HG02763 (cell line): ENCODE measurements around the gene GGA3.
"Not testable (repeated sequence)": the region's sequence is repeated elsewhere in the genome, so short reads cannot be mapped to it uniquely, and the experiment has no call there.

Experiments used
- ATAC-seq: cut with Tn5 transposase; IDR thresholded peaks from one replicate; pipeline ENCODE4 v1.9.1; 2021; ENCODE audit warnings: mild to moderate bottlenecking, moderate library complexity; ENCODE audit not compliant: unreplicated experiment

Gene GGA3

DNA sequence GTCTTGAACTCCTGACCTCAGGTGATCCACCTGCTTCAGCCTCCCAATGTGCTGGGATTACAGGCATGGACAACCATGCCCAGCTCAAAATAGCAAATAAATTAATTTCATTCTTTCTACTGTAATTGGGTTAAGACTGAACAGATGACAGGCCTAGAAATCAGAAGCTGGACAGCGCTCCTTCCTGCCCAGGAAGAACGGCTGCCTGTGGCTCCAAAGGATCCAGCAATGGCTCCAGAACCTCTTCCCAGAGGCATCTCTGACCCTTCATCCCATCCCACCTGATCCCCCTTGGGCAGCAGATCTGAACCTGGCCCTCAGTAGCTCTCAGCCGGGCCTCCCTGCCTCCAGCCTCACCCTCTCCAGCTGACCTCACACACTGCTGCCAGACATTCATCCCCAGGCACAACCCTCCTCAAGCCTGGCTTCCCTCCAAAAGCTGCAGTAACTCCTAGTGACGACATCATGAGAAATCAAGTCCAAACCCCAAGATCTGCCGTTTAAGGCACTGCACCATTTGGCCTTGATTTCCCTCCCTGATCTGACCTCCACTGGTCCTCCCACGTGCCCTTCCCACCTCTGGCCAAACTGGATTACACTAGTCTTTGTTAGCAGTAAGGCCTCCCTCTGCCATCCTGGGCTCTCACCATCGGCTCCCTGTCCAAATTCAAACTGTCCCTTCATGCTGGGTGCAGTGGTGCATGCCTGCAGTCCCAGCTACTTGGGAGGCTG is 12.7 kb upstream of the GGA3 start:
- ATAC-seq = no peak

DNA sequence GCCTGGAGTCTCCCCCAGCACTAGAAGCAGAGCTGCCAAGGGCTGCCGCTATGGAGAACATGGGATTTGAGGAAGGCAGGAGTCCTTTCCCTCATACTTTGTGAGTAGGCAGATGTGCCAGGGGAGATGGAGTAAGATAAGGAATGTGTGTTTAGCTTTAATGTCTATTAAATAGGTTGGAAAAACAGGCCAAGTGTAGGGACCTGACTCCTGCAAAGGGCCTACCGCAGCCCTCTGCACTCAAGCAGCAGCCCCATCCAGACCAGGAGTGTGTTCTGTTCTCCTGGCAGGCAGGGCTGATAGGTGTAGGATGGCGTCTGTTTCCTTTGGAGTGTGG is 11.4 kb upstream of the GGA3 start:
- no peak for ATAC-seq

DNA sequence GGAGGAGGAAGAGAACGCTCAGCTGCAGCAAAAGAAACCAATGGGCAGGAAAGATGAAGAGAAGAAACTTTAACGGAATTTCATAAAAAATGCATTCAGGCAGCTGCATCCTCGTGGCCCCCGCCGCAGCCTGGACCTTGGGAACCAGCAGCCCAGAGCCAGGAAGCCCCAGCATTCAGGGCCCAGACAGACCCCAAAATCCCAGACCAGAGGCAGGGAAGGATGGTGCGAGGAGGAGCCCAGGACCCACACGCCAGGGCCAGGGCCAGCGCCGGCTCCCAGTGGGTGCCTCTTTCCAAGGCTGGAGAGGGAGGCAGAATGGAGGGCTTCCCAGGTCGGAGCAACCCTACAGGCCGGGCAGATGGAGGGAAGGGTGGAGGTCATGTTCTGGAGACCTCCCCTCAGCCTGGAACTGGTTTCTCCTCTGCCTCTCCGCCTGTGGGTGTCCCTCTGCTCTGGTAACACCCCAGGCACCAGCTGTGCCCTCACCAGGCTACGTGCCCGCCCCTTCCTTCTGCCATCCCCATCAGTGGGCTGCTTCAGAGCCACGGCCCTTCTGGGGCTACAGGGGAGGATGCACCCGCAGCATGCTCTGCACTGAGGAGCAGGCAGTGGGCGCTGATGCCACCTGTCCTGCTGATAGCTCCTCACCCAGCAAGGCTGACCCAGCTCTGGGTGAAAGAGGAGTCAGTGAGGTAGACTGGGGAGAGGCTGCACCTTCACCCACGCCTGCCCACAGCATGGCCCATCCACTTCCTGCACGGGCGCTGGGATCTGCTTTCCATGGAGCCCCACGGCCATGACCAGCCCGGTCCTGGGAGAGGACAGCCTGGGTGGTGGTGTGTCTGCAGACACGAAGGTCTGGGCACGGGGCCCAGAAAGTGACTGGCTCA is 10.8 kb upstream of the GGA3 start:
- ATAC-seq = no peak

DNA sequence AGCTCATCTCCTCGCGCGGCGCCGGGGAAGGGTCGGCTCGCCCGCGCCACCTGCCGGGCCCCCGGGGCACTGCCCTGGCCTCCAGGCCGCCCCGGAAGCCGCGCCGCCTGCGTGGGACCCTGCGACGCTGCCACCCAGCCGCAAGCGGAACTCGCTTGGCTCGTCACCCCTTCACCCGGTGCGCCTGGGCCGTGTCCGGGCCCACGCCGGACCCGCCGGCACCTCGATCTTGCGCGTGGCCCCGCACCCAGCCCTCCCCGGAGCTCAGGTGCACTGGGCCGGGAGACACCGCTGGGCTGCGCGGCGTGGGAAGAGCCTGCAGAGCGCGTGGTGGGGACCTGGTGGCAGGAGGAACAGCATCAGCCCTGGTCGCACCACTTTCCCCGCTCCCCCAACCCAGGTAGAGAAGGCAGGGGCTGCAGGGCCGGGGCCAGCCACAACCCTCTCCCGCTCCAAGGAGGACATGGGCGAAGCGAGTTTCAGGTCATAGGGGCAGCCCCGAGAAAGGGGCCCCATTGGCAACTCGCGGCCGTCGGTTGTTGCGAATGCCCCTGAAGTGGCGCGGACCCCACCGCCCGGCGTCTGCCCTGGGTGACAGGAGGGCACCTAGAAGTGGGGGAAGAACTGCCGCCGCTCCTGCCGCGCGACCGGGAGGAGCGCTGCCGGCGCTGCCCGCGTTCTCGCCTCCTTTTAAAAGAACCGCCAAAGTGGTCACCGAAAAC is 10.0 kb upstream of the GGA3 start:
- ATAC-seq = peak; percentile 74

DNA sequence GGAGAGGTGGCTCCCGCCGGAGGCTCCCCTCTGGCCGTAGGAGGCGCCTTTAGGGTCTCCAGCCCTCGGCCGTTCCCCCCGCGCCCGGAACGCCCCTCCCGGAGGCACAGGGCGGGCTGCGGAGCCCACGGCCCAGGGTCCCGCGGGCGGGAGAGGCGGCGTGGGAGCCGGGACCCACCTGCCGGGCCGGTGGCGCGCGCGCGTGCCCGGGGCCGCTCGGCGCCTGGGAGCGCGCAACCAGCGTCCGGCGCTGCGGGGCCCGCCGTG is 9.5 kb upstream of the GGA3 start, which contains the start of gene MIF4GD:
Gene MIF4GD (minus strand): TSS at position 266 of the 267 bp plus-strand sequence. CDS start 1,036 bp downstream, outside the sequence.
- peak; percentile 29 for ATAC-seq

DNA sequence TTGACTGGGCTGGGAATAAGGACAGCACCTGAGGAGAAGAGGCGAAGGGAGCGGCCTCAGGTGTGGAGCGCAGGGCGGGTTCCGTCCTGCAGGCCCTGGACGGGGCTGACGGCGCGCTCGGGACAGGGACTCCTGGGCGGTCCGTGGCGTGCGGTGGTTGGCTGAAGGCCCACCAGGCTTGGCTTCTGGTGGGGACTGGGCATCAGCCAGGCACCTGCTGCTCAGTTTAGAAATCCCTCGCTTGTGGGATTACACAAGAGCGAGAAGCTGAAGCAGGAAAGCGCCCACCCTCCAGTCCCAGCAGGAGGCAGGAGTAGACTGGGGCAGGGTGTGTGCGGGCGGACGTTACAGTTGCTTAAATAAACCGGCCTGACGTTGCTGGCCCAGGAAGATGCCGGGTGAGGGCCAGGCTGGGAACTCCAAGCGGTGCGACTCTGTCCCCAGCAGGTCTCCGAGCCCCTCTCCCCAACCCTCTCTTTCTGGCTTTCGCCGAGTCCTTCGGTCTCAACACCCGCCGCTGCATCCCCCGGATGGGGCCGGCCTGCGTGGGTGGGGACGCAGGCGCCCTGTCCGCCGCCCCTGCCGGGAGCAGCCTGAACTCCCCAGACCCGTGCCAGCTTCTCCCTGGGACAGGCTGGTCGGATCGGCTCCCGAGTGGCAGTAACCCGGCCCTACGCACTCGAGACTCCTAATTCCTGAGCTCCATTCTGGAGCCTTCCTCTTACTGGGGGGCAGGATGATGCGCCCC is 9.0 kb upstream of the GGA3 start:
- ATAC-seq = peak; percentile 32

DNA sequence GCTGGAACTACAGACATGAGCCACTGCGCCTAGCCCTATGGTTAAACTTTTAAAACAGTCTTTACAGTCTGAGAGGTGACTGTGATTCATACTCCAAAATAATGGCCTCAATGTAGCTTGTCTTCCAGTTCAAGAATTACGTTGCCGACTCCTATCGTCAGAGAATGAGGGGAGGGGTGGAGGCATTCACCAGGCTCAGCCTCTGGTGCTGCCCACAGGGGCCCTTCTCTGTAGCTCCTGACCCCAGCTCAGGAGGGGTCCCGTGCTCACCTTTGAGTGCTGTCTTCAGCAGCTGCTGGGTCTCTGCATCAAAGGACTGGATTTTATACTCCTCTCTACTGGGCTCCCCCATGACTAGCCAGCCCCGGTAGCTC is 8.4 kb upstream of the GGA3 start:
- ATAC-seq = no peak

DNA sequence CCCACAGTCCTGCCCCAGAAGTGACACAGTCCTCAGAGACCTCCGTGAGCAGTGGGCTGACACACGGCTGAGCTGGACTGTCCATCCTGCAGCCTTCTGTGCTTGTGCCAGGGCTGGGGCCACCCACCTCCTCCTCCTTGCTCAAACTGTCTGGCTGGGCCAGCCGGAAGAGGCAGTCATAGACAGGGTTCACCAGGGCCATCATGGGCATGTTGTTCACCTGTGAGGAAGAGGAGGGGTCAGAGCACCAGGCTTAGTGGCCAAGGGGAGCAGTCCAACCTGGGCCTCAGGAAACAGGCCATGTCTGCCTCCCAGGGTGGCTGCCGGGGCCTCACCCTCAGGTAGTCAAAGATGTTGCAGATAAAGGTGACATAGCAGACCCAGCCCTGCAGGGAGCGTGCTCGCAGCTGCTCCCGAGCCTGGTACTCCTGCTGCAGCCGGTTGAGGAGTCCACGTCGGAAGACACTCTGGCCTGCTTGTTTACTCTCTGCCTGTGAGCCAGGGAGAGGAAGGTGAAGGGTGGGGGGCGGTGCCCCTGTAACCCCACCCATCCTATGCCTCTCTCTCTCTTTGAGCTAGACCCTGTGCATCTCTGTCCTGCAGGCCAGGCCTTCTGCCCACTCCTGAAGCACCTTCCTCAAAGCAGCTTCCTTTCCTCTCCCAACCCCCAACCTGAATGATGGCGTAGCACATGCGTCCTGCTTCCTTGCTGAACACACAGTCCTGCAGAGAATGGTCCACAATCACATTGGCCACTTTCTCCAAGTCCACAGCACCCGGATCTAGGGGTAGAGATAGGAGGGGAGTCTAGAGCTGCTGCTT is 6.2 kb upstream of the GGA3 start:
- no peak for ATAC-seq

DNA sequence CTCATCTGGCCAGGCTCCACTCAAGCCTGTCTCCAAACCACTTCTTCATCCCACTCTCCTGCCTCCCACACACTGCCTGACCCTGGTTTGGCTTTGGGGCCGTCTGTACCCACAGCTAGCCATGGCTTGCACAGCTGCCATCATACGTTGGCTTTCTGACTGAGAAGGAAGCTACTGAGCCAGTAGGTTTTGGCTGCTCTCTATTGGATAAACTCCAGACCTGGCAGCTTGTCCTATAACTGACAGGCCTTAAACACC is 5.7 kb upstream of the GGA3 start:
- no peak for ATAC-seq

DNA sequence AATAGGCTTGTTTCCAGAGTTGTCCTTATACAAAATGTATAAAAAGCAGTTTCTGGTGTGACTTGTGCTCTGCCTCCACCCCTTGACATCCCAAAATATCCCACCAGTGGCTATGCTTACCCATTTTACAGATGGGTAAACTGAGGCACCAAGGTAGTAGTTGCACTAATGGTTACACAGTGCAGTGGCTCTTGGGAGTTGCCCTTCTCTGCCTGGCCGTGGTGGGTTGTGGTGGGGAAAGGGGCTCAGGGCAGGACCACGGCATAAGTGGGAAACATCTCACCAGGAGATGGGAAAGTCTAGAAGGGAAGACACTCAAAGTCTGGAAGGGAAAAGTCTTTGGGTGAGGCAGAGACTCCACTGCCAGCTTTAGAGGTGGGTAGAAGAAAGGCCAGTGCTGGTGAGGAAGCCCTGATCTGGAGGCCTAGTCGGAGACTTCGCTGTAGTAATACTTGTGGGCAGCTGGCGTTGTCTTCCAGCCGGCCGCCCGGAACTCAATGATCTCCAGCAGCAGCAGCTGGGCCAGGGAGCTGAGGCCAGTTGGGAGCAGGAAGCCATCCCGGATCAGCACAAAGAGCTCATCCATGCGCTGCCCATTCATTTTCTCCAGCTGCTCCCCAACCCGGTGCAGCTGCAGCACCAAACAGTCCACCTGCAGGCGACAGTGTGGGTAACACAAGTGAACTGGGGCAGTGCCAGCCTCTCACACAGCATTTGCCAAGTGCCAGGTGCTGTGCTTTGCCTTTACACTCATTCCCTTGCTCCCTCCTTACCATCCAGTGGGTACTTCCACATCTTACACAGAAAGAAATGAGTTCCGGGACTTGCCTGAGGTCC is 5.1 kb upstream of the GGA3 start:
- no peak for ATAC-seq

DNA sequence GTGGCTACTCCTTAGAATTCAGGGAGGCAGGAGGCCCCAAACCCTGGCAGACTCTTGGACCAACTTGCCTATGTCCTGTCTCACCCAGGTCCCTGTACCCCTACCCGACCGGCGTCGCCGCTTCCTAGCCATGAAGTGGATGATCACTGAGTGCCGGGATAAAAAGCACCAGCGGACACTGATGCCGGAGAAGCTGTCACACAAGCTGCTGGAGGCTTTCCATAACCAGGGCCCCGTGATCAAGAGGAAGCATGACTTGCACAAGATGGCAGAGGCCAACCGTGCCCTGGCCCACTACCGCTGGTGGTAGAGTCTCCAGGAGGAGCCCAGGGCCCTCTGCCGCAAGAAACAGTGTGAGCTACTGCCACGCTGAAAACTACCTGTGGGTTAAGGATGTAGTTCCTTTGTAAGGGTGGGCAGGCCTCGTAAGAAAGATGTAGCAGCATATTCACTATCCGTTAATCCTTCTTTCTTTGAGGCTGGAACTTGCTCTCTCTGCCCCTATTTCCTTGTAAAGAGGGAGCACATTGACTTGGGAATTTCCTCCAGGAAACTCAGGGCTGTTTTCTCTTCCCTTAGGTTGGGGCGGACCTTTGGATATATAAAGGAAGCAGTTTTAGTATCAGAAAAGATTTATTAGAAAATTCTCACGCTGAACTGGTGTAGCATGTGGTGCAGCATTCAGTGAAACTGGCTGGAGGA is 4.4 kb upstream of the GGA3 start:
- no peak for ATAC-seq

DNA sequence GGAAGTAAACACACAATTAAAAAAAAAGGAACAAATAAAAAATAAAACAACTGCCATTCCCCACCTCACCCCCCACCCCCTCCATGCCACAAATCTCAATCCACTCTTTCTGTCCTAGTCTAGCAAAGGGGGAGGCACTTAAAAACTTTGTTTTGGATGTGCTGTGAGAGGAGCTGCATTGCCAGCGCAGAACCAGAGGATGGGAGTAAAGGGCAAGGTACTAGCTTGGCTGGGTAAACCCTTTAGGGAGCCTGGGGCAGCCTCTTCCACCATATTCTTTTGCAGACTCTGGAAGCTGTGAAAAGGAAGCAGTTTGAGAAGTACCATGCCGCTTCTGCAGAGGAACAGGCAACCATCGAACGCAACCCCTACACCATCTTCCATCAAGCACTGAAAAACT is 1.6 kb upstream of the GGA3 start:
- no peak for ATAC-seq

DNA sequence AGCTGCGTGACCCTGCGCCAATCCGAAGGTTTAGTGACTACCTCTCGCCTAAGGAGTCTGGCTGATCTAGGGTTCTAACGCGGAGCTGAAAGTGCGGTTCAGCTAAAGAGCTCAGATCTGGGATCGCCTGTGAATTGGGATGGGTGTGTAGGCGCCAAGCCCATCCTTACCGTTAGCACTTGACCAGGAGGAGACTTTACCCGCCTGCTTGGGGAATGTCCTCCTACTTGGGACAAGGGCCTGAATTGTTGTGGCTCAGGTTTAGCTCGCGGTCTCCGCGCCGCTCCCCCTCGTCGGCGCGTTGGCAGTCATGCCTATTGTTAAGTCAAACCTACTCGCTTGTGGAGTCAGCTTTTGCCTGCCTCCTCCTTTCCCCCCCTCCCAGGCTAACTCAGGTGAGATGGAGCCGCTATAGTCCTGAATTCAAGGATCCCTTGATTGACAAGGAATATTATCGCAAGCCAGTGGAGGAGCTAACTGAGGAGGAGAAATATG is 753 bp upstream of the GGA3 start:
- no peak for ATAC-seq

DNA sequence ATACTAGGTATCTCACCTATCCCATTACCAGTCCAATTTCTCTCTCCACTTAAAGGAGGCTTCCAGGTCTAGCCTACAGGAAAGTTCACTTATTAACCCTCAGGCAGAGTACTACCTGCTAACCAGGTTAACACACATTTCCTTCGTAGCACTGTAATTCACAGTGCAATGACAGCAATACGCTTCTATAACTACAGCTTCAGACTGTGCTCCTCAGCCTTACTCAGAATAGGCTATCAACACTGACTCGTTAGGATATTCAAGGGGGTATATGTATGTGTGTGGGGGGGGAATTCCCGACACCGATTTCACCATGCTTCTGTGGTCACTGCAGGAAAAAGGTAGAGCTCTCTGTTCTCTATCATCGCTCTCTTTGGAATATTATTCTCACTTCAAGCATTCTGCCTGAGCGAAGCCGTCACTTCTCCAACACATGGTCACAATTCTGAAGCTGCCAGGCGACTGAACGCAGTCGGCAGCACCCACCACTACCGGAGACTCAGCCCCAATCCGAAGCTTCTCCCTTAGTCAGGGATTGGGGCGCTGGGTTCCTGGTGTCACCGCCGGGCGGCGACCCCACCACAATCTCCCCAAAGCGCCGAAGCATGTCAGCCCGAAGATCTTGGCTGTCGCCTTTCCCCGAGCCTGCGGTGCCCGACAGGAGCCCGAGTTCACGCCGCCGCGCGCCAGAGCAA is 618 bp downstream of the GGA3 start:
- ATAC-seq = peak; percentile 23

DNA sequence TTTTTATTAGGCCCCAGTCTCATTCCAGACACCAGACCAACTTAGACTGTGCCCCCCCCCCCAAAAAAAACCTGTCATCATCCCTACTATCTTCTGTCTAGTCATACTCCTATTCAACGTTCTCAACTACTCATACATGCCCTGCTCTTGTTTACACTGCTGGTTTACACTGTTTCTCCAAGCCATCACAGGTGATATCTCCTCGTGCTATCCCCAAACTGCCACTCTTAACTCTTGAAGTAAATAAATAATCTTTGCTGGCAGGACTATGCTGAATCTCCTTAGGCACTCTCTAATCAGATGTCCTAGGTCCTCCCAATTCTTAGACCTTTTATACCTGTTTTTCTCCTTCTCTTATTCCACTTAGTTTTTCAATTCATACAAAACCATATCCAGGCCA is 4.2 kb downstream of the GGA3 start:
- not testable (repeated sequence) for ATAC-seq

DNA sequence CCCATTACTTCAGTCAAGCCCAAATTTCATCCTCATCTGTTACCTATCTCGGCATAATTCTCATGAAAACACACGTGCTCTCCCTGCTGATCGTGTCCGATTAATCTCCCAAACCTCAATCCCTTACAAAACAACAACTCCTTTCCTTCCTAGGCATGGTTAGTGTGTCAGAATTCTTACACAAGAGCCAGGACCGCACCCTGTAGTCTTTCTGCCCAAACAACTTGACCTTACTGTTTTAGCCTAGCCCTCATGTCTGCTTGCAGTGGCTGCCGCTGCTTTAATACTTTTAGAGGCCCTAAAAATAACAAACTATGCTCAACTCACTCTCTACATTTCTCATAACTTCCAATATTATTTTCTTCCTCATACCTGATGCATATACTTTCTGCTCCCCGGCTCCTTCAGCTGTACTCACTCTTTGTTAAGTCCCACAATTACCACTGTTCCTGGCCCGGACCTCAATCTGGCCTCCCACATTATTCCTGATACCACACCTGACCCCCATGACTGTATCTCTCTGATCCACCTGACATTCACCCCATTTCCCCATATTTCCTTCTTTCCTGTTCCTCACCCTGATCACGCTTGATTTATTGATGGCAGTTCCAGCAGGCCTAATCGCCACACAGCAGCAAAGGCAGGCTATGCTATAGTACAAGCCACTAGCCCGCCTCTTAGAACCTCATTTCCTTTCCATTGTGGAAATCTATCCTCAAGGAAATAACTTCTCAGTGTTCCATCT is 5.3 kb downstream of the GGA3 start:
- ATAC-seq = not testable (repeated sequence)

DNA sequence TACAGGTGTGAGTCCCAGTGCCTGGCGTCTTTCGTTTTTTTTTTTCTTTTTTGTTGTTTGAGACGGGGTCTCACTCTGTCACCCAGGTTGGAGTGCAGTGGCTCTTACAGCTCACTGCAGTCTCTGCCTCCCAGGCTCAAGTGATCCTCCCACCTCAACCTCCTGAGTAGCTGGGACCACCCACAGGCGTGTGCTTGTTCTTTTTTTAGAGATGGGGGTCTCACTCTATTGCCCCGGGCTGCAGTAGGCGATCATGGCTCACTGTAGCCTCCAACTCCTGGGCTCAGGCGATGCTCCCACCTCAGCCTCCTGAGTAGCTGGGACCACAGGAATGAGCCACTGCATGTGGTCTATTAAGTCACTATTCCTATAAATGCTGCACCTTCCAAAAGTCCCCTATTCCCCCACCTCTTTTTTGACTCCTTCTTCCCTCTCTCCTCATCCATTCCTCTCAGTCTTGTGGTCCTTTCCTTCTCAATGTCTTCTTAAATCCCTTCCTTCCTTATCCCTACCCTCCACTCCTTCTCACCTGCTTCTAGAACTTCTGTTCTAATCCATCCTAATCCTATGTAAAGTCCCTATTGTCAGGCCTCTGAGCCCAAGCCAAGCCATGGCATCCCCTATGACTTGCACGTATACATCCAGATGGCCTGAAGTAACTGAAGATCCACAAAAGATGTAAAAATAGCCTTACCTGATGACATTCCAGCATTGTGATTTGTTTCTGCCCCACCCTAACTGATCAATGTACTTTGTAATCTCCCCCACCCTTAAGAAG is 9.2 kb downstream of the GGA3 start:
- no peak for ATAC-seq
